Measurements from ENCODE around the gene HCRTR1. TPM values are rescaled to one million over a fixed set of nuclear protein-coding genes. Genes with fewer than 3 reads are reported as not detected.

The HCRTR1 gene
- polyA plus RNA-seq, 1 of the 3 experiments (the other 2 are of a cell fraction): 0.03 TPM

- TF ChIP-seq FOSL2 (IDR thresholded peaks at IDR 0.05; ENCODE audit: borderline replicate concordance, low read depth) (no peak), NFIC (IDR thresholded peaks at IDR 0.05; ENCODE audit: borderline replicate concordance) (no peak), RAD21 (IDR thresholded peaks at IDR 0.05; ENCODE audit: low read length) (no peak)
Measured at GRCh38 chr1:31662463-31662862, 45.0 kb downstream of the HCRTR1 start (continued).

GRCh38 chr1:31663622-31664452 is 46.3 kb downstream of the HCRTR1 start:
- no peak overlapping the region for H3K9ac ChIP-seq
- no peaks in the 10 kb centered on the region for H3K79me2 ChIP-seq (ENCODE audit: insufficient read depth)
- peaks cover 7 to 20% of the 10 kb centered on the region in 2 experiments; a peak in 2 of 4 replicates for H3K4me1 ChIP-seq (ENCODE audit: control insufficient read depth in 1 of 2, insufficient read depth in 2 of 2, low read depth in 1 of 2, low read length in 1 of 2)
- CTCF ChIA-PET: interaction anchor here (0.6 to 8.6 kb wide), 66 partner anchors 9 to 328 kb away, joined by 3 to 134 read pairs (median 4); partner anchors contain the start of genes ADGRB2, COL16A1, PEF1 and PTP4A2
- H3K4me3 ChIP-seq (ENCODE audit: low read depth in 2 of 2, low read length in 1 of 2): no peak overlapping the region; a peak in 1 of 4 replicates
- H2AFZ ChIP-seq (ENCODE audit: low read depth): no peak overlapping the region
- H3K27ac ChIP-seq (ENCODE audit: low read depth in 2 of 2, low read length in 1 of 2): no peak overlapping the region
- TF ChIP-seq RAD21 (IDR thresholded peaks at IDR 0.05; ENCODE audit: low read length) (peak; percentile 94), SMC3 (IDR thresholded peaks at IDR 0.05; ENCODE audit: low read depth, low read length) (peak; percentile 98), TEAD4 (IDR thresholded peaks at IDR 0.05; ENCODE audit: borderline replicate concordance, insufficient read depth) (no peak), ELF1 (IDR thresholded peaks at IDR 0.05) (no peak), SIN3A (IDR thresholded peaks at IDR 0.05; ENCODE audit: borderline replicate concordance, low read depth, low read length) (no peak), CHD2 (IDR thresholded peaks at IDR 0.05; ENCODE audit: low read length, partially characterized antibody) (peak; percentile 34), NRF1 (IDR thresholded peaks at IDR 0.05; ENCODE audit: low read depth, low read length) (no peak), CTCF (IDR thresholded peaks at IDR 0.05) (peak; percentile 90), TAF1 (IDR thresholded peaks at IDR 0.05; ENCODE audit: borderline replicate concordance, low read depth, low read length) (no peak), EZH2phosphoT487 (IDR thresholded peaks at IDR 0.05; ENCODE audit: borderline replicate concordance, low read depth) (no peak)
- TF ChIP-seq, protein P1, sequence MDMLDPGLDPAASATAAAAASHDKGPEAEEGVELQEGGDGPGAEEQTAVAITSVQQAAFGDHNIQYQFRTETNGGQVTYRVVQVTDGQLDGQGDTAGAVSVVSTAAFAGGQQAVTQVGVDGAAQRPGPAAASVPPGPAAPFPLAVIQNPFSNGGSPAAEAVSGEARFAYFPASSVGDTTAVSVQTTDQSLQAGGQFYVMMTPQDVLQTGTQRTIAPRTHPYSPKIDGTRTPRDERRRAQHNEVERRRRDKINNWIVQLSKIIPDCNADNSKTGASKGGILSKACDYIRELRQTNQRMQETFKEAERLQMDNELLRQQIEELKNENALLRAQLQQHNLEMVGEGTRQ (IDR thresholded peaks at IDR 0.05; ENCODE audit: borderline replicate concordance, low read depth, low read length): no peak
- no peaks in the 10 kb centered on the region for H3K36me3 ChIP-seq (replicated peaks in 1 of 2; ENCODE audit: control insufficient read depth in 1 of 2, insufficient read depth in 2 of 2, low read length in 1 of 2)
- POLR2A ChIA-PET: interaction anchor here (0.7 kb wide), 1 partner anchor 52 kb away, joined by 3 read pairs; no protein-coding TSS in a partner anchor
- 43% methylated on average over 9 of the region's 9 CpGs for WGBS (ENCODE audit: low lambda C conversion rate)
- no peaks in the 10 kb centered on the region for H3K9me3 ChIP-seq
- H3K27me3 ChIP-seq (ENCODE audit: insufficient read depth): no peaks in the 10 kb centered on the region
- no peaks in the 10 kb centered on the region for H3F3A ChIP-seq (replicated peaks; ENCODE audit: insufficient read depth)
- no peaks in the 10 kb centered on the region for H4K20me1 ChIP-seq (ENCODE audit: insufficient read depth)
- no peaks in the 10 kb centered on the region for H3K9me2 ChIP-seq
- peak; percentile 93 for DNase-seq
- H3K4me2 ChIP-seq: no peak overlapping the region
